SU-DHL-6 (cell line): ENCODE results near the gene TCERG1.

Experiments
- CTCF ChIP-seq: fragments of 200-600 bp; sonication (generic); IDR thresholded peaks from one replicate; pipeline ENCODE4 v1.5.1; 2017; ENCODE audit warnings: antibody characterized with exemption, mild to moderate bottlenecking, low read length, moderate library complexity; ENCODE audit not compliant: insufficient read depth, poor library complexity, severe bottlenecking
- EZH2phosphoT487 ChIP-seq: fragments of 200-600 bp; sonication (generic), shearing (Covaris generic); conservative IDR thresholded peaks from 2 replicates; pipeline ENCODE4 v1.6.1; 2018; ENCODE audit warnings: mild to moderate bottlenecking, antibody characterized with exemption, low read length, moderate library complexity, mixed read lengths

GRCh38 chr5:146451411-146451810 is 4.3 kb downstream of the TCERG1 start:
- TF ChIP-seq CTCF: no peak
- TF ChIP-seq EZH2phosphoT487: no peak
